OCI-M1 (cell line): Measurements from ENCODE around the gene UPK3BL1.
"Not testable (repeated sequence)": the region's sequence is repeated elsewhere in the genome, so short reads cannot be mapped to it uniquely, and the experiment has no call there.

Source experiments
- DNase-seq: peaks from one replicate; lab custom pipeline; 2025; lab: John Stamatoyannopoulos, UW

UPK3BL1 gene

DNA sequence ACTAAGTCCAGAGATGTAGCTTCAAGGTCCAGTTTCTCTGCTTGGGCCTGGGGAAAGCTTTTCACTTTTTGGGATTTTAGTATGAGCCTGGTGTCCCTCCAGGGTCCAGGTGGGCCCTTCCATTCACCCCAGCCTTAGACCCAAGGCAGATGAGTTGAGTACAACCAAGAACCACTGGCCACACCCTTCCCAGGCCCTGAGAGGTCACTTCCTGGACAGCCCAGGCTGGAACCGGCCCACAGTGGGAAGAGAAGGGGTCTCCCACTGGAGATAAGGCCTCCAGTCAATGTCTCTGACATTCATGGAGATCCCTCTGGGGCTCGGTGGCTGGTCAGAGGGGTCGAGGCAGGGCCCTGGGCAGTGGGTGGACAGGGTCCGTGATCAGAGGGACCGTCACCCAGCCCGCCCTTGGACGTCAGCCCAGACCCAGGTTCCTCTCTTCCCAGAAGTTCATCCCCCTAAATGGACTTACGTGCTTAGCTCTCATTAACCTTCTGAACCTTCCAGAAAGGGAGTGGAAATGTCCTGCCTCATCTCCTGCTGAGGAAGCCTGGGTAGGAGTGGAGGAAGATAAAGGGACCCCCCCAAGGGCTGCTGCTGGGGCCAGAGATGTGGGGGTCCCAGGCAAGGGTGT lies 15.2 kb downstream of the UPK3BL1 start:
- not testable (repeated sequence) for DNase-seq

DNA sequence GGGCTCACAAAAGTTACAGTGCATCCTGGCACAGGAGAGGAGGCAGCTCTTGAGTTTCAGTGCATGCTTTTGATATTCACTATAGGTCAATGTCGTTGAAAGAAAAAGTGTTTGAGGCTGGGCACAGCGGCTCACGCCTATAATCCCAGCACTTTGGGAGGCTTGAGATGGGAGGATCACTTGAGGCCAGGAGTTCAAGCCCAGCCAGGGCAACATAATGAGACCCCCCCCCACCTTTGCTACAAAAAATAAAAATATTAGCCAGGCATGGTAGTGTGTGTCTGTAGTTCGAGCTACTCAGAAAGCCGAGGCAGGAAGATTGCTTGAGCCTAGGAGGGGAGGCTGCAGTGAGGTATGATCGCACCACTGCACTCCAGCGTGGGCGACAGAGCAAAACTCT lies 24.5 kb downstream of the UPK3BL1 start:
- DNase-seq: not testable (repeated sequence)

DNA sequence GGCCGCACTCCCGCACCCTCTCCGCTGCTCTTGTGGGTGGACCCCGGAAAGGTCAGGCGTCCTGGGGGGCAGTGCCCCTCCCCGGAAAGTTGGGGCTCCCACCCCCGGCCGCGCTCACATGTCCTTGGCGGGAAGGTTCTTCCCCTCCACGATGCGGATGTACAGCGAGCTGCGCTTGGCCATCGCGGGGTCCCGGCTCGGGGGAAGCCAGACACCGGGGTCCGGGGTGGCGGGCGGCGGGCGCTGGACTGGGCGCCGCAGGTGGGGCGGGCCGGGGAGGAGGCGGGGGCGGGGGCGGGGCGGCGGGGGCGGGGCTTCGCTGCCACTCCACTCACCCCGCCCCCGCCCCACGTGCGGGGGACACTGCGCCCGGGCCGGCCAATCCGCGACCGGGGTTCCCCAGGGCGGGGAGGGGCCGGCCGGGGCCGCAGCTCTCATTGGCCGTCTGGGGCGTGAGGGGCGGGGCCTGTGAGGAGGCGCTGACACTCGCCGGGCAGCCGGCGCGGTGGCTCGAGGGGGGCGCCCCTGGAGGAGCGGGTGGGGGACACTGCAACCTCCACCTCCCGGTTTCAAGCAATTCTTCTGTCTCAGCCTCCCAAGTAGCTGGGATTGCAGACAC lies 26.0 kb downstream of the UPK3BL1 start, which contains the start of gene RASA4:
Gene RASA4, minus strand, starts transcription at position 250 of the 619 bp plus-strand sequence. Its CDS starts 67 bp downstream, at position 183.
- DNase-seq: not testable (repeated sequence)

DNA sequence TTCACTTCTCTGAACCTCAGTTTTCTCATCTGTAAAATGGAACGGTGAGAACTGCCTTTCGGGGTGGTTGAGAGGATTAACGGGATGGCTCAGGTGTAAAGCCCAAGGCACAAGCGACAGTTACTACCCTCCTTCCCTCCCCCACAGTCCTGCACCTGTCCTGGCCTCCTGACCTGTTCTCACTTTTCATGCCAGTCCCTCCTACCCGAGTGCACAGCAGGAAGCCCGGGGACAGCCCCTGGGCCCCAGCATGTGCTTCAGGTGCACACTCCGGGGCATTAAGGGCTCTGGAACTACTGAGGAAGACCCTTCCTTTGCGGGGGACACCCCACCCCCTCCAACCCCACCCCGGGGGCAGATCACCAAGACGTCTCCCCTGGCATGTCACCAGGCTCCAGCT lies 26.7 kb downstream of the UPK3BL1 start:
- not testable (repeated sequence) for DNase-seq

DNA sequence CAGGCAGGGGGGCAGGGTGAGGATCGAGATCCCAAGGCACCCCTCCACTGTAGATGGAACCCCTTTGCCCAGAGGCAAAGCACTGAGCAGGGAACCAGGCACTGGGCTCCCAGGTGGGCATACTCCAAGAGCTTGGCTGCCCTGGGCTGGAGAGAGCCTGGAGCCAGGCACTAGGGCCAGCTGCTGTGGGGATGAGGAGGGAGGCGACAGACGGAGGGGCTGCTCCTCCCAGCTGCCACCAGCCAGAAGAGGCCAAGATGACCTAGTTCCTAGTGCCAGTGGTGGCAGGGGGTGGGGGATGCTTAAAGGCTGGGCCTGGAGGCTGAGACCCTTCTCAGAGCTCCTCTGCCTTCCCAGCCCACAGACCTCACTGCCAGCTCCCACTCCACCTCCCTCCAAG lies 27.7 kb downstream of the UPK3BL1 start:
- DNase-seq: not testable (repeated sequence)

DNA sequence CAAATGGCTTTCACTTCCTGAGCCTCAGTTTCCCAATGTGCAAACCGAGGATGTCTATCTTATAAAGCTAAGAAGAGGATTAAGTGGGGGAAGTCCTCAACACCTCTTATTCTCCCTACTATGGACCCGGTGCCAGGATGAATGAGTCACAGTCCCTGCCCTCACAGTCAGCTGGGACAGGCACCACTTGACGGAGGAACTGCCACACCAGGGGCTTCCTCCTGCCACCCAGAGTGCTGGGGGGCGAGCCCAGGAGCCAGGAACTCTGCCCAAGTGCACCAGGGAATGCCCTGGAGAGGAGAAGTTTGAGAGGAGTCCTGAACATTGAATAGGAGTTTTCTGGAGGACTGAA lies 28.3 kb downstream of the UPK3BL1 start:
- DNase-seq: not testable (repeated sequence)

DNA sequence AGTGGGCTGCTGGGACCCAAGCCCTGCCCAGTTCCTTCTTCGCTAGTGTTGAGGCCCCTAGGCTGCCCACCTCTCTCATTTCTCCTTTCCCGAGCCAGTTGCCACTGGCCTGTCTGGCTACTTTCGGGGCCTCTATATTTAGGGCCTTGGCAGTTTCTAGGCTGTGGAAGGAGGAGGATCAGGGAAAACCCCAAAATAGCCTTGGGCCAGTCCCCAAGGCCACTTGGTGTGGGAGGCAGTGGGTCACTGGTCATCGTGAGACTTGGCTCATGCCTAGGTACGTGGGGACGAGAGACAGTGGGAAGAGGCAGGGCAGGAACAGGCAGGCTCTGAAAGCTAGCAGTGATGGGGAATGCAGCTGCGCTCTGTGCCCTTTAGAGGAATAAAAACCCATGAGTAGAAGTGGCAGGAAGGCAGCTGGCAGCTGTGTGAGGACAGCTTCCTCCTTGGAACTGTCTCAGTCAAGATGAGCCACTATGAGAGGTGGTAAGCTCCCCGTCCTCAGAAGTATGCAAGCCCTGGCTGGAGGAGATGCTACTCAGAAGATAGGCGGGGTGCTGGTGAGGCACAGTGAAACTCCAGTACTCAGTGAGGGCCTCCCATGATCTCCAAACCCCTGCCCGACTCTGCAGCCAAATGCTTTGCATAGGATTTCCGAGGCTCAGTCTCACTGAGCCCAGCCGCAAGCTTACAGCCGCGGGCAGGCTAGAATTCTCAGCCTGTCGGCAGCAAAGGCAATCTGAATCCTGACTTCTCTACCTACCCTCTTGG lies 28.8 kb downstream of the UPK3BL1 start:
- not testable (repeated sequence) for DNase-seq

DNA sequence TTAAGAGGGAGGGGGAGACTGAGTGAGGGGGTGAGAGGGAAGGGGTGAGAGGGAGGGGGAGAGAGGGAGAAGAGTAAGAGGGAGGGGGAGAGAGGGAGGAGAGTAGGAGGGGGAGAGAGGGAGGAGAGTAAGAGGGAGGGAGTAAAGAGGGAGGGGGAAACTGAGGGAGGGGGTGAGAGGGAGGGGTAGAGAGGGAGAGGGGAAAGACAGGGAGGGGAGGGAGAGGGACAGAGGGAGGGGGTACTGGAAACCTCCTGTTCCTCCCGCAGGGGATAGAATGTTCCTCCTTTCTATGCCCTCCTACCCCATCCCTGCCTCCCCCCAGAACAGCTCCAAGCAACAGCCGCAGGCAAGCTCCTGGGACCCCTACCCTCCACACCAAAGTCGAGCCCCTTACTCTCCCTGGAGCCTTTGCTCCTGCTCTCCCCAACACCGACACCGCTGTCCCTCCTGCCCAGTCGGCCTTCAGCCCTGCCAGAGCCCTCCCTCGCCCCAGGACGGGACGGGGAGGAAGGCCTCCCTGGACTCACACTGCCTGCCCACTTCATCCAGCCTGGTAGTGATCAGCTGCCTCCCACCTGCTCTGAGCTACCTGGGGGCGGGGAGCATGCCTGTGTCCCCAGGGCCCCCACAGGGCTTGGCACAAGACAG lies 30.8 kb downstream of the UPK3BL1 start:
- not testable (repeated sequence) for DNase-seq

DNA sequence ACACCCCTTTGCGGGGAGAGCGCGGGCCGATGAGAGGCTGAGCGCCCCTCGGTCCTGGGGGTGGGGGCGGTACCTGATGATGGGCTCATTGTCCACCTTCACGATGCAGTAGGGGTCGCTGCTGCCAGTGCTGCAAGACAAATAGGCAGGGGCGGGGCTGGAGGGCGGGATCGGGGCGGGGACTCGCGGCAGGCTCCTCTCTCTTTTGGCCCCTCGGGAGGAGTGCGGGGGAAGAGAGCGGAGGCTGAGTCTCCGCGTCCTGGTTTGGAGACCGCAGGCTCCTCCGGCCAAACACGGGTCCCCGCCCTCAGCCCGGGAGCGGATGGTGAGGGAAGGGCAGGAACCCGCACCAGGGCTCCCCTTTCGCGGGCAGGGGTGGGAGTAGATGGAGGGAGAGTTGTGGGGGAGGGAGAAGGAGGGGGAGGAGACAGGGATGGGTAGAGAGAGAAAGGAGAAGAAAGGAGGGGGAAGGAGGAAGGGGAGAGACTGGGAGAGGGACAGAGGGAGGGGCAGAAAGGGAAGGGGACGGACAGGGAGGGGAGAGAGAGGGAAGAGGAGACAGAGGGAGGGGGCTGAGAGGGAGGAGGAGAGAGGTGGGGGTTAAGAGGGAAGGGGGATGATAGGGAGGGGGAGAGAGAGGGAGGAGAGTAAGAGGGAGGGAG lies 31.4 kb downstream of the UPK3BL1 start:
- not testable (repeated sequence) for DNase-seq

DNA sequence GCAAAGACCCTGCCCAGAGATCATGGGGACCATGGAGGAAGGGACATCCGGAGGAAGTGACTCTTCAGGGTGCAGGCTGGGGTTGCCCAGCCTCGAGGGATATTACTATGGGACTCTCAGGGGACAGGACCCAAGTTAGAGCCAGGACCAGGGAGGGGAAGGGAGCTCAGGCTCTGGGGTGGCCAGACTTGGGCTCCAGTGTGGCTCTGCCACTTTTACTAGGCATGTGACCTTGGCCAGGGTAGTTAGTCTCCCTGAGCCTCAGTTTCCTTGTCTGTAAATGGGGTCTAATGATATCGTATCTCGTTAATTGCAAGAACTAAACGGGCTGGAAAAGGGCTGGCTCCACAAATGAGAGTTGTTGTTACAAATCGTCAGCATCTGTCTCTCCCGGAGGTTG lies 32.1 kb downstream of the UPK3BL1 start:
- DNase-seq: not testable (repeated sequence)

DNA sequence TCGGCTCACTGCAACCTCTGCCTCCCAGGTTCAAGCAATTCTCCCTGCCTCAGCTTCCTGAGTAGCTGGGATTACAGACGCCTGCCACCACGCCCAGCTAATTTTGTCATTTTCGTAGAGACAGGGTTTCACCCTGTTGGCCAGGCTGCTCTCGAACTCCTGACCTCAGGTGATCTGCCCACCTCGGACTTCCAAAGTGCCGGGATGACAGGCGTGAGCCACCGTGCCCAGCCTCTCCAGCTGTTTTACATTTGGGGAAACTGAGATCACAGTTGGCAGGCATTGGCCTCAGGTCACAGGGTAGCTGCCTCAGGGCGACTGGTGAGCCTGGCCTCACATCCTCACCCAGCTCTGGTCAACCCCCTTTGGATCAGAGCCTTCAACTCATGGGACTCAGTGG lies 32.9 kb downstream of the UPK3BL1 start:
- DNase-seq: not testable (repeated sequence)

DNA sequence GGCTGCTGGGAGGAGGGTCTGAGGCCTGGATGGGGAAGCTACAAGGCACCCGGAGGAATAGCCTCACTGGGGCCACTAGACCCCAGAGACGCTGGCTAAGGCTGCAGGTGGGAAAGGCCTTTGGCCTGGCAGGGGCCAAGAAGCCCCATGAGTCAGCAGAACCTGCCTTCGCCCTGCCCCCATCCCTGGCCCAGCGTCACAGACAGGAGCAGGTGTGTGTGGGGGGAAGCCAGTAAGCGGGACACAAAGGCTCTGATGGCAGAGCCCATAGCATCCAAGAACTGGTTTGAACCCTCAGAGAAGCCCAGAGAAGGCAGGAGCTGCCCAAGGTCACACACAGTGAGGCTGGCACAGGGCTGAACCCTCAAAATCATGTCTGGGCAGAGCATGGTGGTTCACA lies 35.7 kb downstream of the UPK3BL1 start:
- not testable (repeated sequence) for DNase-seq

DNA sequence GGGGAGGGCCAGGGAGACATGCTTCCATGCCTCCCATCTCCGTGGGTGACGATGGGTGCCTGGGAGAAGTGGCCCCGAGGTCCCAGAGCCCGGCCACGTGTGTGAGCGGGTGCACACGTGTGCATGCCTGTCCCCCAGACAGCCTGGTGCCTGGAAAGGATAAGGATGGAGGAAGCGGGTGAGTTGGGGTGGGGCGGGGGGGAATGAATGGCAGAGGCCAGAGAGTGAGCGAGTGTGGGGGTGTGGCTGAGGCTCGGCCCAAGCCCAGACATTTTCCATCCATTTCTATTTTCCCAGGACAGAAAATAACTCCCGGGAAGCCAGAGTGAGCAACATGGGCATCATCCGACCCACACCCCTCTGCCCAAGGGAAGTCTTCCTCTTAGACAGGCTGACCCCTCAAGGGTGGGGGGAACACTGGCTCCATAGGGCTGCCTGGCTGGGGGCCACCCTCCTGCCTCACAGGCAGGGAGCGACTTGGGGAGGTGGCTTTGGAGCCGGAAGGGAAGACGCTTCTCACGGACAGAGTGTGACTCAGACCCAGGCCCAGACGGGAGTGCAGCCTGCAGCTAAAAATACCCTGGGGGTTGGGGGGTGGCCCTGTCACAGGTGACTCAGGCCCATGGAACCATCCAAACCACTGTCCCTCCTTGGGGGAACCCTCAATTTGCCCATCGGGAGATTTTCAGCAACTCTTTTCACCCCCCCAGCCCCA lies 38.0 kb downstream of the UPK3BL1 start:
- not testable (repeated sequence) for DNase-seq

DNA sequence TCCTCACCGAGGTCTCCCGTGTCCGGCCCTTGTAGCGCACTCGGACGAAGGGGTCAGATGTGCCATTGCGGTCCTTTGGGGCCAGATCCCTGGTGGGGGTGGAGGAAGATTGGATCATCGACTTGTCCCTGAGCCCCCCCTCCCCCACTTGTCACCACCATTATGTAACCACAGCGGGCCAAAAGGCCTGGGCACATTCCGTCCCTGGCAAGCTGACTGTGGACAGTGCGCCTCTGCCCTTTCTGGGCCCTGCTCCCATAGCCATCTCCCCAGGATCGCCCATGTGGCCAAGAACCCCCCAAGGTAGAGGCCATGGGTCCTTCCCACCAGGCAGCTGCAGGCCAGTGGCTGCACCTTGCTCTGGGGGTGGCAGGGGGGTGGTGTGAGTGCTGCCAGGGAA lies 40.3 kb downstream of the UPK3BL1 start:
- DNase-seq: not testable (repeated sequence)

DNA sequence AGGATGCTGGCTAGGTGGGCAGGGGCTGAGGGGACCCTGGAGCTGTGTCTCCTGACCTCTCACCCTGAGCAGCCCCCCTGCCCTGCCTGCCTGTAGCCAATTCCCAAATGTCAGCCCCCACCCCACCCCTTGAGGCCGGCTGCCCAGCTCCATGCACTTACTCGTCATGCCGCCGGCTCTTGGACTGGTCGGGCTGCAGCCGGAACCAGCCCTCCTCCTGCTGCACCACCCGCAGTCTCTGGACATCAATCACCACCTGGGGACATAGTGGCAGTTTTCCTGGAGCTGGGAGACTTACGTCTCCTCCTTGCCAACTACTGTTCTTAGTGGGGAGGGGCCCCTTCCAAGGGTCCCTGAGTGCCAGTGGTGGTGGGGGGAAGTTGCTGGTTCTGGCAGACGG lies 42.9 kb downstream of the UPK3BL1 start:
- not testable (repeated sequence) for DNase-seq

DNA sequence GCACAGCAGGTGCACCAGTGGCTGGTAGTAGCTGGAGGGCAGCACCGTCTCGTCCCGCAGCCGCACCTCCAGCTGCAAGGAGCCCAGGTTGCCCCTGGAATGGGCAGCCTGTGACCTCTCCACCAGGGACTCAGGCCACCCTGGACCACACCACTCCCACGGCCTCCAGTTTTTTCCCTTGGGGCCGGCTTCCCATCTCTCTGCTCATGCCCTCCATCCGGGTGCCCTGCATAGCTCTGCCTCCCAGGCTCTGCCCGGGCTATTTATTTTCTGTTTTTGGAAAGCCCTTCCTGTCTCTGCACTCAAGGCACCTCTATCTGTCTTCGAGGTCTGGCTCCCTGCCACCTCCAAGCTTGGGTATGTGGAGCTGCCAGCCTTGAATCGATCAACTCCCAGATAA lies 46.6 kb downstream of the UPK3BL1 start:
- DNase-seq: not testable (repeated sequence)

DNA sequence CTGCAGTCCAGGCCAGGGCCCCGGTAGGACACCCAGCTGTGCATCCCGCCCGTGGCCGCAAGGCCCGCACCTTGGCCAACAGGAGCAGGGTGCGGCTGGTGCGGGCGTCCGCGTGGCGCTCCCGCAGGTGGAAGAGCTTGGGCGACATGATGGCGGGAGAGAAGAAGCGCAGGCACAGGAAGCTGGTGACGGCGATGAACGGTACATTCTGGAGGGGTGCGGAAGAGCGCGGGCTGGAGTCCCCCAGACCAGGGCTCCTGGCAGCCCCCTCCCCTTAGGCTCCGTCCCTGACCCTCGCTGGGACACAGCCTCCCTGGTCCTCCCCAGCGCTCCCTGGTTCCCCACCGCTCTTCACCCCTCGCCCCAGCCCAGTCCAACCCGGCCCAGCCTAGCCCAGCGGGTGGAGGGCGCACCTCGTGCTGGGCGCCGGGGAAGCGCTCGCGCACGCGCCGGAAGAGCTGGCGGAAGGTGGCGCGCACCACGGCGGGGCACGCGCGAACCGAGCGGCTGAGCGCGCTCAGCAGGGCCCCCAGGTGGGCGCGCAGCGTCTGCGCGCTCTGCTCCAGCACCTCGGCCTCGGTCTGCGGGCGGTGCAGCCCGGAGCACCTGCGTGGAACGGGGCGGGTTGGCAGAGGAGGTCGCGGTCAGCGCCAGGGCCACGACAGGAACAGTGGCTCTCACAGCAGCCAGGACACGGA lies 48.8 kb downstream of the UPK3BL1 start:
- DNase-seq: not testable (repeated sequence)

DNA sequence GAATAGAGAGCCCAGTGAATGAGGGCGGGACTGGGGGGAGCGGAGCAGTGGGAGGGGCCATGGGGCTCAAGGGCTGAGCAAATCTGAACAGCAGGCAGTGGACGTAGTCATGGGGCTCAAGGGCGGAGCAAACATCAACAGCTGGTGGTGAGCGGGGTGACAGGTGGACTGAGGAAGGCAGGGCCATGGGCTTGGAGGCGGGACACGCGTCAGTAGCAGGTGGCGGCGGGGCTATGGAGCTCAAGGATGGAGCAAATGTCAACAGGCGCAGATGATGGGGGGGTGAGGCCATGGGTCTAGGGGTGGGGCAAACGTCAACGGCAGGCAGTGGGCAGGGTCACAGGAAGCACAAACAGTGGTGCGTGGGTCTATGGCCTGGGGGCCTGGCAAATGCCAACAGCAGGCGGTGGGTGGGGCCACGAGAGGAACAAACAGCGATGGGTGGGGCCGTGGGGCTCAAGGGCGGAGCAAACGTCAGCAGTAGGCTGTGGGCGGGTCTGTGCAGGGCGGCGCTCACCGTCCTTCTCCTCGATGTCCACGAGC lies 50.0 kb downstream of the UPK3BL1 start:
- not testable (repeated sequence) for DNase-seq

DNA sequence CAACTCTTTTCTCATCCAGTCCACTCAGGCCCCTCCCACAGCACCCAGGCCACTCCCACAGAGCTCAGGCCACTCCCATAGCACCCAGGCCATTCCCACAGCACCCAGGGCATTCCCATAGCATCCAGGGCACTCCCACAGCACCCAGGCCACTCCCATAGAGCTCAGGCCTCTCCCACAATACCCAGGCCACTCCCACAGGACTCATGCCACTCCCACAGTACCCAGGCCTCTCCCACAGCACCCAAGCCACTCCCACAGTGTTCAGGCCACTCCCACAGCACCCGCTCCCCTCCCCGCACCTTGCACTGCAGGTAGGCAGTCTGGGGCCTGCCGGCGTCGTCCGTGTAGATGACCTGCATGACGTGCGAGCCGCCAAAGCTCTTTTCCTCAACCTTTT lies 52.7 kb downstream of the UPK3BL1 start:
- DNase-seq: not testable (repeated sequence)
